Measurements from ENCODE around the gene SORCS2. TPM values are rescaled to one million over a fixed set of nuclear protein-coding genes. Genes with fewer than 3 reads are reported as not detected.

SORCS2 gene
- polyA plus RNA-seq, 3 donors, result 0.46 to 0.55 TPM; not detected in 1

DNA sequence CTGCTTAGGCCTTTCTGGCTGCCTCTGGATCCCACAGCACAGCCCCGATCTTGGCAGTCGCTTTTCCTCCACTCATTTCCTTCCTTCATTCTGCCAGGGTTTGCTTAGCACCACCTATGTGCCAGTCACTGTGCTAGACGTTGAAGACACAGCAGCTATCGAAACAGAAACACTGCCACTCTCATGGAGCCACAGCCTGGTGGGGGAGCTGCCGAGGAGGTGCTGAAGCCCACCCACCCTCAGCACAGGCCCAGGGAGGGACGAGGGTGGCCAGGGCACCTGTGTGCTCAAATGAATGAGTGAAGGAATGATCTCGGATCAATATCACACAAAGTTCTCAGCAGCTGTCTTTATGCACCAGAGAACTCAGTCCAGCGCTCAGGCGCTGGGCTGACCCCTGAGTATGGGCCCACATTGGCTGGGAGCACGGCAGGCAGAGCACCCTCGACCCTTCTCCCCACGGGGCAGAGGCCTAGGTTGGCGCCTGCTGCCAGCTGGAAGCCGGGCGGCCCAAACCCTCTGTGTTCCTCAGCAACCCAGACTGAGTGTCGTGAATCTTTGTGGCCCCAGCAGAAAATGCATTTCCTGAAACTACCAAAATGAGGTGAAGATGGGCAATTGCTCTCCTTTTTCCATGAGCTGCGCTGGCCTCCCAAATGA lies 108.9 kb downstream of the SORCS2 start:
- 69% methylated on average over 13 of the region's 17 CpGs for WGBS (ENCODE audit: insufficient coverage)
- peak overlapping the region in 1 of 7 donors; percentile 7 for H3K27ac Mint-ChIP-seq
- no peak overlapping the region for H3K4me3 Mint-ChIP-seq
- Histone ChIP-seq H3K27ac (ENCODE audit: low read depth in 1 of 2, low read length in 2 of 2) (no peak overlapping the region), H3K4me1 (ENCODE audit: control insufficient read depth in 1 of 2, insufficient read depth in 2 of 2, low read length in 2 of 2) (no peaks in the 10 kb centered on the region), H3K4me2 (replicated peaks; ENCODE audit: extremely low read depth, low read length, poor library complexity, severe bottlenecking) (no peak overlapping the region), H3K79me2 (ENCODE audit: insufficient read depth, low read length) (no peaks in the 10 kb centered on the region), H3K4me3 (replicated peaks in 1 of 3; ENCODE audit: low read depth in 2 of 3, low read length in 3 of 3) (no peak overlapping the region), H3K27me3 (ENCODE audit: control insufficient read depth in 2 of 2, insufficient read depth in 2 of 2, low read length in 2 of 2) (no peaks in the 10 kb centered on the region), H3K36me3 (replicated peaks in 1 of 2; ENCODE audit: control insufficient read depth in 1 of 2, insufficient read depth in 2 of 2, low read length in 2 of 2) (no peaks in the 10 kb centered on the region), H2AFZ (ENCODE audit: insufficient read depth, low read depth, low read length, poor library complexity, severe bottlenecking) (no peak overlapping the region), H4K20me1 (ENCODE audit: insufficient read depth, low read length) (no peaks in the 10 kb centered on the region), H3K9me3 (replicated peaks in 1 of 2; ENCODE audit: control insufficient read depth in 1 of 2, insufficient read depth in 1 of 2, low read length in 2 of 2) (no peaks in the 10 kb centered on the region), H3K9ac (ENCODE audit: insufficient read depth, low read length, poor library complexity, severe bottlenecking) (no peak overlapping the region)
- no peaks in the 10 kb centered on the region for H3K4me1 Mint-ChIP-seq
- H3K27me3 Mint-ChIP-seq (ENCODE audit: low read depth in 3 of 3), result peaks cover 7 to 22% (median 15%) of the 10 kb centered on the region in 3 donors
- no peaks in the 10 kb centered on the region for H3K36me3 Mint-ChIP-seq
- TF ChIP-seq, protein P1, sequence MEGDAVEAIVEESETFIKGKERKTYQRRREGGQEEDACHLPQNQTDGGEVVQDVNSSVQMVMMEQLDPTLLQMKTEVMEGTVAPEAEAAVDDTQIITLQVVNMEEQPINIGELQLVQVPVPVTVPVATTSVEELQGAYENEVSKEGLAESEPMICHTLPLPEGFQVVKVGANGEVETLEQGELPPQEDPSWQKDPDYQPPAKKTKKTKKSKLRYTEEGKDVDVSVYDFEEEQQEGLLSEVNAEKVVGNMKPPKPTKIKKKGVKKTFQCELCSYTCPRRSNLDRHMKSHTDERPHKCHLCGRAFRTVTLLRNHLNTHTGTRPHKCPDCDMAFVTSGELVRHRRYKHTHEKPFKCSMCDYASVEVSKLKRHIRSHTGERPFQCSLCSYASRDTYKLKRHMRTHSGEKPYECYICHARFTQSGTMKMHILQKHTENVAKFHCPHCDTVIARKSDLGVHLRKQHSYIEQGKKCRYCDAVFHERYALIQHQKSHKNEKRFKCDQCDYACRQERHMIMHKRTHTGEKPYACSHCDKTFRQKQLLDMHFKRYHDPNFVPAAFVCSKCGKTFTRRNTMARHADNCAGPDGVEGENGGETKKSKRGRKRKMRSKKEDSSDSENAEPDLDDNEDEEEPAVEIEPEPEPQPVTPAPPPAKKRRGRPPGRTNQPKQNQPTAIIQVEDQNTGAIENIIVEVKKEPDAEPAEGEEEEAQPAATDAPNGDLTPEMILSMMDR (IDR thresholded peaks at IDR 0.05), result no peak
- intact Hi-C loops (cut with micrococcal nuclease), result no loop called here
- peaks cover 0 to 2% (median 0%) of the 10 kb centered on the region in 7 donors for H3K9me3 Mint-ChIP-seq
- DNase-seq, result no peak

DNA sequence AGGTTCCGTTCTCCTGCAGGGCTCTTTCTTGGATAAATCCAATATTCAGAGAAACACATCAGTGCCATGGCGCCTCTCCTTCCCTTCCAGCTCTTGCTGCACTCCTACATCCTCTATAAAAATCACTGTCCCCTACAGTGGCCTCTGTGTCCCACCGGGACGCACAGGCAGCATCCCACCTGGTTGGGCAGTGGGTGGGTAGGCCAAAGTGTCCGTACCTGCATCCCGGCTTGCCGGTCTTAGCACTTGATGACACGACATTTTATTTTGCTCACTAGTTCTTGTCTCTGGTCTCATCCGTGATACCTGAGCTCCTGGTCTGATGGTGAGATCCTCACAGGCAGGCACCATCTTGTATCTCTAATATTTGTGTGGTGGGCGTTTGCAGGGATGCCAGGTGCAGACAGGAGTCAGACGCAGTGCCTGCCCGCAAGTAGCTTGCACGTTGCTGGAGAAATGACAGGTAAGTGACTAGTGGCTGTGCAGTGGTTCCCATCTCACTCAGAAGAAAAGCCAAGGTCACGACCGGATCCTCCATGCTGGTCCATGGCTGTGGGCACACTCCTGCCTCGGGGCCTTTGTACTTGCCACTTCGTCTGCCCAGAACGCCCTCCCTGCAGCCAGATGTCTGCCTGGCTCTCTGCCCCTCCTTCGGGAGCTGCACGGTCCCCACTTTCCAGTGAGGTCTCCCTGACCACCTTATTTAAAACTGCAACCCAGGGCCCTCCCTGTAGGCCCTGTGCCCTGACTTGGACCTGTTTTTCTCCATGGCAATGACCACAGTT lies 109.7 kb downstream of the SORCS2 start:
- DNase-seq, result no peak
- WGBS (ENCODE audit: insufficient coverage), result 93% methylated on average over 18 of the region's 20 CpGs
- TF ChIP-seq, protein P1 (IDR thresholded peaks at IDR 0.05), result no peak
- Mint-ChIP-seq H3K9me3 (peaks cover 0 to 2% (median 0%) of the 10 kb centered on the region in 7 donors), H3K4me3 (no peak overlapping the region), H3K36me3 (no peaks in the 10 kb centered on the region), H3K27me3 (ENCODE audit: low read depth in 3 of 3) (peaks cover 7 to 19% (median 15%) of the 10 kb centered on the region in 3 donors), H3K4me1 (no peaks in the 10 kb centered on the region), H3K27ac (no peak overlapping the region)
- Histone ChIP-seq H3K4me3 (replicated peaks in 1 of 3; ENCODE audit: low read depth in 2 of 3, low read length in 3 of 3) (no peak overlapping the region), H2AFZ (ENCODE audit: insufficient read depth, low read depth, low read length, poor library complexity, severe bottlenecking) (no peak overlapping the region), H3K4me1 (ENCODE audit: control insufficient read depth in 1 of 2, insufficient read depth in 2 of 2, low read length in 2 of 2) (no peaks in the 10 kb centered on the region), H4K20me1 (ENCODE audit: insufficient read depth, low read length) (no peaks in the 10 kb centered on the region), H3K27me3 (ENCODE audit: control insufficient read depth in 2 of 2, insufficient read depth in 2 of 2, low read length in 2 of 2) (no peaks in the 10 kb centered on the region), H3K4me2 (replicated peaks; ENCODE audit: extremely low read depth, low read length, poor library complexity, severe bottlenecking) (no peak overlapping the region), H3K9ac (ENCODE audit: insufficient read depth, low read length, poor library complexity, severe bottlenecking) (no peak overlapping the region), H3K79me2 (ENCODE audit: insufficient read depth, low read length) (no peaks in the 10 kb centered on the region), H3K36me3 (replicated peaks in 1 of 2; ENCODE audit: control insufficient read depth in 1 of 2, insufficient read depth in 2 of 2, low read length in 2 of 2) (no peaks in the 10 kb centered on the region), H3K9me3 (replicated peaks in 1 of 2; ENCODE audit: control insufficient read depth in 1 of 2, insufficient read depth in 1 of 2, low read length in 2 of 2) (no peaks in the 10 kb centered on the region), H3K27ac (ENCODE audit: low read depth in 1 of 2, low read length in 2 of 2) (no peak overlapping the region)
- intact Hi-C loops (cut with micrococcal nuclease), result no loop called here

All from CD14-positive monocyte (primary cell).